Effector memory CD4-positive, alpha-beta T cell (primary cell): ENCODE measurements around the gene SSR1.
A peak's percentile ranks its signal among the peaks of the same experiment; 100 is the strongest.

Source experiments
- DNase-seq, 3 donors: peaks; one replicate each; pipeline ENCODE4 v3.0.0-alpha.2; 2020
- H3K27ac ChIP-seq: 2 replicates; pipeline ENCODE4 v1.7.0; 2013; ENCODE audit warnings: mild to moderate bottlenecking, low read length, moderate library complexity; ENCODE audit not compliant: insufficient read depth, poor library complexity, severe bottlenecking
- H3K27me3 ChIP-seq: replicated peaks from 2 replicates; pipeline ENCODE4 v1.7.0; 2013; ENCODE audit warnings: mild to moderate bottlenecking, low read length; ENCODE audit not compliant: insufficient read depth, control insufficient read depth, poor library complexity, severe bottlenecking
- H3K36me3 ChIP-seq: 2 replicates; pipeline ENCODE4 v1.7.0; 2013; ENCODE audit warnings: mild to moderate bottlenecking, low read length, moderate library complexity; ENCODE audit not compliant: control insufficient read depth, insufficient read depth
- H3K4me1 ChIP-seq: 2 replicates; pipeline ENCODE4 v1.7.0; 2013; ENCODE audit warnings: low read length, mild to moderate bottlenecking; ENCODE audit not compliant: control insufficient read depth, insufficient read depth, poor library complexity, severe bottlenecking
- H3K4me3 ChIP-seq: 2 replicates; pipeline ENCODE4 v1.7.0; 2013; ENCODE audit warnings: low read length, low read depth, mild to moderate bottlenecking; ENCODE audit not compliant: insufficient read depth, poor library complexity, severe bottlenecking
- H3K9me3 ChIP-seq: 2 replicates; pipeline ENCODE4 v1.7.0; 2013; ENCODE audit warnings: mild to moderate bottlenecking, low read length, moderate library complexity; ENCODE audit not compliant: control insufficient read depth

The SSR1 gene

GRCh38 chr6:7250812-7251211, 62.2 kb downstream of the SSR1 start:
- Histone ChIP-seq H3K9me3 (no peaks in the 10 kb centered on the region), H3K4me1 (no peaks in the 10 kb centered on the region), H3K27ac (no peak overlapping the region), H3K27me3 (no peaks in the 10 kb centered on the region), H3K36me3 (peaks cover 40% of the 10 kb centered on the region), H3K4me3 (no peak overlapping the region)
- DNase-seq: no peak

DNA sequence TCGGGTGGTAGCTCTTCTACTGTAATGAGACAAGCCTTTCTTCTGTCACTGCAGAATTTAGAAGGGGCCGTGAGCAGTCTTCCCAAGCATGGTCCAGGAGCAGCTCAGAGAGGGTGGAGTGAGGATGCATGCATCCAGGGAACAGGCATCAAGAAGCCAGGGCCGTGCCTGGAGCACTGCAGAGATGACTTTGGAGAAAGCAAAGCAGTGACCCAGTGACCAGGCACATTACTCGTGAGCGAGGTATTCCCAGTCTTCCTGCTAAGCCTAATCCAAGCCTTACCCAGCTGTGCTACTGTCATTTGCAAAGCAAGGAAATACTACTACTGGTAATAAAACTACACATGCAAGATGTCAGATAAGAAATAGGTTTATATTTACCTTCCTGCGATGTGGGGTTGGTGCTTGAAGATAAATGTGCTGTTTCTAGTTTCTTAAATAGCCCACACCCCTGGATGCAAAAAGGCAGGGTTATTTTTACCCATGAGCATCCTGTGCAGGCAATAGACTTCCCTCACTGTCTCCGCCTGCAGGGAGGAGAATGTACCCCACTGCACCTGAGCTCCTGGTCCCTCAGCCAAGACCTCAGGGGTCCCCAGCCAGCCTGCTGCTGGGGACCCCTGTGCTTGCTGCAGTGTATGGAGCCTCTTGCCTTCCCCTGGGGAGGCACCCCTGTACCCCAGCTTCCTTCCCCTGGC, 62.9 kb downstream of the SSR1 start:
- Histone ChIP-seq H3K4me3 (no peak overlapping the region), H3K9me3 (no peaks in the 10 kb centered on the region), H3K27ac (no peak overlapping the region), H3K27me3 (no peaks in the 10 kb centered on the region), H3K36me3 (peaks cover 44% of the 10 kb centered on the region), H3K4me1 (no peaks in the 10 kb centered on the region)
- no peak for DNase-seq

DNA sequence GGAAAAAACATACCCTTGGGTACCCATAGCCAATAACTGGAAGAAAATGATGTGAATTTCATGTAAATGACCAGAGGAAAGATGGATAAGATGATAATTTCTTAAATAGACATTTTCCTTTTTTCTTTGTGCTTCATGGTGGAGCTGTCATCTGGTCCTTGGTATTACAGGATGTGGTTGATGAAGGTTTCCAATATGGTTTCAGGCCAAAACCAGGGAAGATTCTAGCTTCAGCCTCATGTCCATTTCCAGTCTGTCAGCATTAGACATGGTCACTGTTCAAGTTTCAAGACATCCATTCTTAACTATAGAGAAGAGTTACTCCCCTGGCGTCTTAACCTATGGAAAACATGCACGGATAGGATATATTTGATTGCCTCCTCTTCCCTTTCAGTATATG, 63.6 kb downstream of the SSR1 start:
- H3K27me3 ChIP-seq: no peaks in the 10 kb centered on the region
- H3K9me3 ChIP-seq: no peaks in the 10 kb centered on the region
- H3K36me3 ChIP-seq: peaks cover 44% of the 10 kb centered on the region
- no peak for DNase-seq
- H3K27ac ChIP-seq: no peak overlapping the region
- H3K4me1 ChIP-seq: no peaks in the 10 kb centered on the region
- H3K4me3 ChIP-seq: no peak overlapping the region

- Histone ChIP-seq H3K4me1 (no peaks in the 10 kb centered on the region), H3K9me3 (no peaks in the 10 kb centered on the region), H3K27ac (no peak overlapping the region), H3K36me3 (peaks cover 44% of the 10 kb centered on the region), H3K27me3 (no peaks in the 10 kb centered on the region), H3K4me3 (no peak overlapping the region)
- DNase-seq: no peak
These were observed 65.2 kb downstream of the SSR1 start for GRCh38 chr6:7247828-7248227.

GRCh38 chr6:7247179-7247456, 65.9 kb downstream of the SSR1 start:
- peaks cover 44% of the 10 kb centered on the region for H3K36me3 ChIP-seq

GRCh38 chr6:7246401-7247178, 66.4 kb downstream of the SSR1 start:
- Histone ChIP-seq H3K27ac (no peak overlapping the region), H3K27me3 (no peaks in the 10 kb centered on the region), H3K36me3 (peaks cover 43% of the 10 kb centered on the region), H3K4me1 (no peaks in the 10 kb centered on the region), H3K4me3 (no peak overlapping the region), H3K9me3 (no peaks in the 10 kb centered on the region)
- no peak for DNase-seq

More at GRCh38 chr6:7247179-7247456, 65.9 kb downstream of the SSR1 start:
- no peak for DNase-seq
- Histone ChIP-seq H3K27me3 (no peaks in the 10 kb centered on the region), H3K4me1 (no peaks in the 10 kb centered on the region), H3K4me3 (no peak overlapping the region), H3K27ac (no peak overlapping the region), H3K9me3 (no peaks in the 10 kb centered on the region)

GRCh38 chr6:7245668-7246393, 67.2 kb downstream of the SSR1 start:
- H3K4me1 ChIP-seq: no peaks in the 10 kb centered on the region
- DNase-seq: no peak
- no peak overlapping the region for H3K4me3 ChIP-seq
- no peaks in the 10 kb centered on the region for H3K27me3 ChIP-seq
- no peaks in the 10 kb centered on the region for H3K9me3 ChIP-seq
- peaks cover 47% of the 10 kb centered on the region for H3K36me3 ChIP-seq
- no peak overlapping the region for H3K27ac ChIP-seq

DNA sequence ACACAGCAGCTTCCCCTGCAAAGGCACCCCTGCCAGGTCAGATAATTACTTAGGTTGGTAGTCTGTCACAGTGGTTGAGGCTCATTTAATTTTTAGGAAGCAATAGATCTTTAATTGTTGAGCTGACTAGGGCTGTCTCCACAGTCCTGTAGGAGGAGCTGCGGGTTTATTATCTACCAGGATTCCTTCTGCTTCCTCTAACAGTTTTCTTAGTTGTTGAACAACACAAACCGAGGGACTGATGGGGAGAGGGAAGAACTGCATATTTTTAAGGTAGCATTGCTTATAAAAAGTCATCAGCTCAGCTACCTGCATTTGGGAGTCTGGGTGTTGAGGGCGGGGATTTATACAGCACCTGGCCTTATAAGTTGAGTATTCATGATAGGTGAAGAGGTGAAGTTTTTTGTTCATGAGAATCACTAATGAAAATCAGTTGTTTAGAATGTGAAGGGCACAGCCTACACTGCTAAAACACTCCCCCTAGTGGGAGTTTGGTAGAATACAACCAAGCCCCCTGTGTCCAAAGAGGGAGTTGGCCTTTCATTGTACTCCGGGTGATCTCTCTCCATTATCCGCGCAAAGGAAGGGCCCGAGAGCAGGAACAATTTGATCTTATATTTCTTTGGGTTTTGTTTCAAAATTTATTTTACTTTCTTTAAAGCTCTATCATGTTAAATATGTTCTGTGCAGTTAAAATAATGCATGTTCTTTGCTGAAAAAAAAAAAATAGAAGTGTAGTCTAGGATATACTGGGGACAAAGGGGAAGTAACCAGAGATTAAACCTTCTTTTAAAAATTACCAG, 69.6 kb downstream of the SSR1 start:
- DNase-seq: peak in 1 of 3 donors; percentile 16
- Histone ChIP-seq H3K36me3 (peaks cover 48% of the 10 kb centered on the region), H3K4me3 (no peak overlapping the region), H3K9me3 (no peaks in the 10 kb centered on the region), H3K4me1 (no peaks in the 10 kb centered on the region), H3K27me3 (no peaks in the 10 kb centered on the region), H3K27ac (no peak overlapping the region)

DNA sequence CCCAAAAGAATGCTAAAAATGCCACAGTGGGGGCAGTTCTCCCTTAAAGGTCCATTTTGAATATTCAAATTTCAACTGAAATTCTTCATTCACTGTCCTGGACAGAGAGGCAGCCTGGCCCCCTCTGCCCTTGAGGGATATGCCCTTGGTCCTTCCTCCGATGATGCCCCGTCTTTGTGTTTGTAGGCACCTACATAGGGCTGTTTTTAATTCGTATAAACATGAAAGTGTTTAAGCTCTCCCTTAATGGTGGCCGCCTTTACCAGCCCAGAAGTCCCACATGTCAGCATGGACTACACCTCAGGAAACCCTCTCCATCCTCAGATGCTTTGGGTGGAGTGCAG, 70.2 kb downstream of the SSR1 start:
- Histone ChIP-seq H3K9me3 (no peaks in the 10 kb centered on the region), H3K27ac (no peak overlapping the region), H3K4me3 (no peak overlapping the region), H3K4me1 (no peaks in the 10 kb centered on the region), H3K36me3 (peaks cover 42% of the 10 kb centered on the region), H3K27me3 (no peaks in the 10 kb centered on the region)
- DNase-seq: no peak
